GM21447 (cell line): Measurements from ENCODE around the gene RAD50.
"Not testable (repeated sequence)": the region's sequence is repeated elsewhere in the genome, so short reads cannot be mapped to it uniquely, and the experiment has no call there.

ENCODE experiments used
- ATAC-seq: cut with Tn5 transposase; IDR thresholded peaks from one replicate; pipeline ENCODE4 v1.9.1; 2021; ENCODE audit not compliant: unreplicated experiment

Gene RAD50

GRCh38 chr5:132690156-132690555, 133.4 kb downstream of the RAD50 start:
- ATAC-seq, result no peak

- not testable (repeated sequence) for ATAC-seq
Measured at GRCh38 chr5:132691755-132692631, 135.2 kb downstream of the RAD50 start.

DNA sequence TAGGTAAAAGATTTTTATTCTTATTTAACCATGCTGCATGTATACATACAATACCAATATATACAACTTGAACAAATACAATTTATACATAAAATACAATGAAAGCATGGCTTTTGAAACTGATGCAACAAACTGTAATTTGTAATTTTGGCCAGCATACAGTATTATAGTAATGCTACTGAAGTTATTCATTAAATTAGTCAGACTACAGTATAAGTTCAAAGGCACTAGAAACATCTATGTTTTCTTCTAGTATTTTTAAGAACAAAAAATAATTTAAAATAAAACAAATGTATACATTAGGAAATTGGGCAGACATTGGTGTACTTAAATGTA, 135.8 kb downstream of the RAD50 start:
- ATAC-seq, result no peak
